ENCODE measurements around the gene FOXC2.

Gene FOXC2

DNA sequence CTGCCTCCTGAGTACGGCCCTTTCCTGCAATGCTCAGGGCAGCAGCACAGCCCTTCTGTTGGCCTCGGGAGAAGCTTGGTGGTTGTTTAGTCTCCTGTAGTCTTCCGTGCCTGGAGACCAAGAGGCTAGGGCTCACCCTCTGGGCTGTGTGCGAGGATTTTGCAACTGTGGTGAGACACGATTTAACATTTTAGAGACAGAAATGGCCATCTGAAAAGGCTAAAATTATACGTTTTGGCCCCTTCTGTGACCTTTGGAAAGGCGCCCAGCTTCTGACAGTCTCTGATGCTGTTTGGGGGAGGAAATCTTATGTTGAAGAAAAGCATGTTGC is 44.9 kb downstream of the FOXC2 start:
- no peak for DNase-seq (ENCODE audit: low read depth in 1 of 2, low spot score in 1 of 2)

DNA sequence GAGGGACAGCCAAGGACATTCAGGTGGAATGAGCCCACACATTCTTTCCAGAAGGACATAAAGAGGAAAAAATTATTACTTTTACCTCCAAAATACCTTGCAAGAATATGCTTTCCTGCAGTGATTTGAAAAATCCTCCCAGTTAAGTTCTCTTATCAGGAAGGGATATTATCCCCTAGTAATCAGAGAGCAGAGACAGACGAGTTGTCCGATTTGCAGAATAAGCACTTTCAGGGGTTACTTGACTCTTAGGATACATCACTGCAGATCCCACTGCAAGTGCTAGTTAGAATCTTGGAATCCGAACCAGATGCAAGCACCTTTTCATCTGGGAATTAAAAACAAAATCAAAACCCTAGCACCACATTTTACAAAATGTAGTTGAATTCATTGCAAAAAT is 45.3 kb downstream of the FOXC2 start:
- DNase-seq (ENCODE audit: low read depth in 1 of 2, low spot score in 1 of 2): no peak

DNA sequence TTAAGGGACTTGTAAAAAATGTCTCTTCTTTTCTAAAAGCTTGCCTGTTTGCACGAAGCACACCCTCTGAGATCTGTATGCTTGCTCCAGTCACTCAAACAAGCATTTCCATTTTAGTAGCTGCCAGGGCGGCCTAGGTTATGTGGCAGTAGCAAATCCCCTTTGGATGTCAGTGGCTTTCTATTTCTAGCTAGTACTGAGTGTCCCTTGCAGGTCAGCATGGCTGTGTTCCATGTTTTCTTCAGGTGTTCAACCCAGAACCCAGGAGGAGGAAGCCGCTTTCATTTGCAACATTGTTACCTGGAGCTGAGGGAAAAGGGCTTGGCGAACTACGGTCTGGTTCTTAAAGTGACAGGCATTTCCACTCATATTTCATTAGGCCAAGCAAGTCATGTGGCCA is 48.1 kb downstream of the FOXC2 start:
- no peak for DNase-seq (ENCODE audit: low read depth in 1 of 2, low spot score in 1 of 2)

- no peak for DNase-seq (ENCODE audit: low read depth in 1 of 2, low spot score in 1 of 2)
These were observed 50.3 kb downstream of the FOXC2 start for GRCh38 chr16:86616906-86617305.

DNA sequence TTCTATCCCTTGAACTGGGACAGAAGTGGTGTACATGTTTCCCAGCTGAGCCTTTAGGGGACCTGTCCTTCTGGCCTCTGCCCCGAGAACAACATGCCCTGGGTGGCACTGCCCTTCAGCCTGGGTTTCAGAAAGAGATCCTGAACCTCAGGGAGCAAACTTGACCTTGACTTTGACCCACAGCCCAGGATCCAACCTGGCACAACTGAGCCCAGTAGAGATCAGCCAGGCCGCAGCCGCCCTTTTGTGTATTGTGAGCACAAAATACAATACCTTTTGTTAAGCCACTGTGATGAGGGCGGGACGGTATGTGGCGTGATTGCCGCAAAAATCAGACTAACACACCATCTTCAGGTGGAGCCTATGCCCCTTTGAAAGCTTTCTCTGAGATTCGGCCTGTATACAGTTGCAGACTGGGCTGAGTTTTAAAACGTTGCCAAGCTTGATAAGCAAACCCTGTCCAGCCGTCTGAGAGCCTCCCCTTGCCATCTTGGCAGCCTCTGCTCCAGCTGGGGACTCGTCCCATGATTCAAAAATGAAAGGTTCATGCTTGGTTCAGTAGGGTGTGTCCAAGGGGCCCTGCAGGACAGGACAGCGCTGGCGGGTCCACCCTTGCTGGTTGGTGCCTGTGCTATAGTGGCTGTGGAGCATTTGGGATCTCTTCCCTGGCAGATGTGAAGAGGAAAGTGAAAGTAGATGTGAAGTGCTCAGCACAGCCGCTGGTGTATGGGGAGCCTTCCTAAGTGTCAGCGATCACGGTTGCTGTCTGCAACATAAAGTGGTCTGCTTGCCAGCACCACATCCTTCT is 52.0 kb downstream of the FOXC2 start:
- no peak for DNase-seq (ENCODE audit: low read depth in 1 of 2, low spot score in 1 of 2)
